CD4-positive, alpha-beta T cell (primary cell): ENCODE data around the gene DNAH6. TPM values are rescaled to one million over a fixed set of nuclear protein-coding genes. Genes with fewer than 3 reads are reported as not detected.

ENCODE experiments used
- ATAC-seq: fragments of 200-7000 bp; cut with Tn5 transposase; one replicate; pipeline ENCODE4 v1.10.0; 2022; ENCODE audit warnings: mild to moderate bottlenecking; ENCODE audit not compliant: poor library complexity
- CTCF ChIA-PET: fragments of 350-600 bp; sonication (Branson Sonifier 250); formaldehyde crosslinking; loops from one replicate; lab custom pipeline; 2021; ENCODE audit warnings: antibody characterized with exemption, inconsistent platforms; lab: Charles Lee
- POLR2A ChIA-PET: fragments of 350-600 bp; sonication (Branson Sonifier 250); formaldehyde crosslinking; loops from one replicate; lab custom pipeline; 2021; ENCODE audit warnings: antibody characterized with exemption, inconsistent platforms; lab: Charles Lee
- DNase-seq, 14 experiments: peaks; one replicate each; pipeline ENCODE4 v3.0.0-alpha.2; 2013 to 2020; ENCODE audit warnings: mixed read lengths in 2 of 14
- H3K27ac ChIP-seq, 2 donors: one replicate each; pipeline versions ENCODE4 v1.5.1 to v1.7.0; 2013; ENCODE audit warnings: low read length in 2 of 2, low read depth in 1 of 2, mild to moderate bottlenecking in 1 of 2
- H3K27me3 ChIP-seq, 2 experiments: 1 replicate in 1 of 2; 2 replicates in 1 of 2; pipeline versions ENCODE4 v1.6.1 to v1.7.0; 2013; ENCODE audit warnings: low read length in 2 of 2, control low read depth in 1 of 2, mild to moderate bottlenecking in 1 of 2, moderate library complexity in 1 of 2; ENCODE audit not compliant: insufficient read depth in 2 of 2, control insufficient read depth in 1 of 2
- H3K36me3 ChIP-seq: one replicate; pipeline ENCODE4 v1.6.1; 2013; ENCODE audit warnings: low read length, control low read depth; ENCODE audit not compliant: insufficient read depth
- H3K4me1 ChIP-seq: one replicate; pipeline ENCODE4 v1.6.1; 2013; ENCODE audit warnings: low read length, control low read depth; ENCODE audit not compliant: insufficient read depth
- H3K4me3 ChIP-seq: one replicate; pipeline ENCODE4 v1.5.1; 2013; ENCODE audit warnings: mild to moderate bottlenecking, low read length, moderate library complexity
- H3K9me3 ChIP-seq, 2 experiments: 1 replicate in 1 of 2; 2 replicates in 1 of 2; pipeline versions ENCODE4 v1.6.1 to v1.7.0; 2013; ENCODE audit warnings: low read length in 2 of 2, mild to moderate bottlenecking in 2 of 2, control low read depth in 1 of 2, moderate library complexity in 1 of 2; ENCODE audit not compliant: control insufficient read depth in 1 of 2, insufficient read depth in 1 of 2
- H3K27ac Mint-ChIP-seq: one replicate; pipeline ENCODE4 v1.8.0; 2020; ENCODE audit warnings: mixed read lengths
- H3K27me3 Mint-ChIP-seq: one replicate; pipeline ENCODE4 v1.8.0; 2021; ENCODE audit warnings: mixed read lengths
- H3K36me3 Mint-ChIP-seq: one replicate; pipeline ENCODE4 v1.8.0; 2021; ENCODE audit warnings: low read depth, mixed read lengths
- H3K4me1 Mint-ChIP-seq: one replicate; pipeline ENCODE4 v1.8.0; 2021; ENCODE audit warnings: low read depth, mixed read lengths
- H3K4me3 Mint-ChIP-seq: one replicate; pipeline ENCODE4 v1.8.0; 2020; ENCODE audit warnings: mild to moderate bottlenecking, mixed read lengths
- H3K9me3 Mint-ChIP-seq: one replicate; pipeline ENCODE4 v1.8.0; 2020; ENCODE audit warnings: mixed read lengths
- intact Hi-C, 2 experiments: fragments of 100-400 bp; cut with DNase I in 1 of 2; cut with micrococcal nuclease in 1 of 2; formaldehyde crosslinking; loops; one replicate each; pipeline versions ENCODE4 v1.15.1 to v1.9.0; 2023 to 2025; cut with DNase I, micrococcal nuclease
- total RNA-seq, 174 experiments: library from RNA in 2 of 174; stranded (reverse) in 2 of 174; gene quantifications; one replicate each; pipeline ENCODE4 v1.2.3 and lab custom pipeline; 2021 to 2026
- TF ChIP-seq, protein P1 (sequence below): fragments of 200-600 bp; IDR thresholded peaks from one replicate; pipeline ENCODE4 v1.8.0; 2022; ENCODE audit warnings: antibody characterized with exemption, mild to moderate bottlenecking

The DNAH6 gene
- total RNA-seq, 2 experiments from 2014 or later = 0.59 to 1.2 TPM

DNA sequence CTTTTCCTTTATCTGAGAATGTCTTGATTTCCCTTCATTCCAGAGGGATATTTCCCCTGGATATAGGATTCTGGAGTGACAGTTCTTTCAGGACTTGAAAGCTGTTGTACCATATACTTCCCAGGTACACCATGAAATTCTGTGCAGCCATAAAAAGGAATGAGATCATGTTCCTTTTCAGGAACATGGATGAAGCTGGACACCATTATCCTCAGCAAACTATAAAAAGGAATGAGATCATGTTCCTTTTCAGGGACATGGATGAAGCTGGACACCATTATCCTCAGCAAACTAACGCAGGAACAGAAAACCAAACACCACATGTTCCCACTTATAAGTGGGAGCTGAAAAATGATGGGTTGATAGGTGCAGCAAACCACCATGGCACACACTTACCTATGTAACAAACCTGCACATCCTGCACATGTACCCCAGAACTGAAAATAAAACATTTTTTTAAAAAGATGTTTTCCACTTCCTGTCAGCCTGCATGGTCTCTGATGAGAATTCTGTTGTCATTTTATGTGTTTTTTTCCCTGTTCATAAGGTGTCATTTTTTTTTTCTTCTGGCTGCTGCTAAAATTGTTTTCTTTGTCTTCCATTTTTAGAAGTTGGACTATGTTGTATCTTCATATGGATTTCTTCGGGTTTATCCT lies 133.3 kb downstream of the DNAH6 start:
- CTCF ChIA-PET = interaction anchor here (0.7 kb wide), 1 partner anchor 37 kb away, joined by 3 read pairs; no protein-coding TSS in a partner anchor

DNA sequence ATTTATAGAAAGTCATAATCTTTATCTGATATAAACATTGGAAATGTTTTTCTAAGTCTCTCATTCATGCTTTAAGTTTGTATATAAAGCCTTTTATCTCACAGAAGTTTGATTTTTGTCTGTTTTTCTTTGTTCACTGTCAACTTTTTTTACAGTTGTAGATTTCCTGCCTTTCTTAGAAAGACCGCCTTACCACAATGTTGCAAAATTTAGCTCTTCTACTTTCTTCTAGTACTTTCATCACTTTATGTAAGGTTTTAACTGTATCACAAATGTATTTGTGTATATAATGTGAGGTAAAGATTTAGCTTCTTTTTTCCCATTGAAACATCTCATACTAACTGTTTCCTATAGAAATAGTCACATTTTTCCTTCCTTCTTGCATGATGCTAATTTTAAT lies 136.1 kb downstream of the DNAH6 start:
- H3K9me3 ChIP-seq = no peaks in the 10 kb centered on the region
- POLR2A ChIA-PET = interaction anchor here (0.7 to 1.5 kb wide), 6 partner anchors 25 to 254 kb away, joined by 3 to 7 read pairs (median 6); no protein-coding TSS in a partner anchor
- peak; percentile 54 for ATAC-seq
- H3K27me3 ChIP-seq = no peaks in the 10 kb centered on the region
- Mint-ChIP-seq H3K27ac (peak overlapping the region; percentile 81), H3K9me3 (peaks cover 11% of the 10 kb centered on the region), H3K4me3 (peak overlapping the region; percentile 43), H3K4me1 (peaks cover 94% of the 10 kb centered on the region), H3K36me3 (peaks cover 9% of the 10 kb centered on the region), H3K27me3 (no peaks in the 10 kb centered on the region)
- intact Hi-C loops = loop anchor here in 1 of 2 experiments (5.0 kb wide), 1 partner anchor 205 kb away; no protein-coding TSS in a partner anchor
- TF ChIP-seq, protein P1, sequence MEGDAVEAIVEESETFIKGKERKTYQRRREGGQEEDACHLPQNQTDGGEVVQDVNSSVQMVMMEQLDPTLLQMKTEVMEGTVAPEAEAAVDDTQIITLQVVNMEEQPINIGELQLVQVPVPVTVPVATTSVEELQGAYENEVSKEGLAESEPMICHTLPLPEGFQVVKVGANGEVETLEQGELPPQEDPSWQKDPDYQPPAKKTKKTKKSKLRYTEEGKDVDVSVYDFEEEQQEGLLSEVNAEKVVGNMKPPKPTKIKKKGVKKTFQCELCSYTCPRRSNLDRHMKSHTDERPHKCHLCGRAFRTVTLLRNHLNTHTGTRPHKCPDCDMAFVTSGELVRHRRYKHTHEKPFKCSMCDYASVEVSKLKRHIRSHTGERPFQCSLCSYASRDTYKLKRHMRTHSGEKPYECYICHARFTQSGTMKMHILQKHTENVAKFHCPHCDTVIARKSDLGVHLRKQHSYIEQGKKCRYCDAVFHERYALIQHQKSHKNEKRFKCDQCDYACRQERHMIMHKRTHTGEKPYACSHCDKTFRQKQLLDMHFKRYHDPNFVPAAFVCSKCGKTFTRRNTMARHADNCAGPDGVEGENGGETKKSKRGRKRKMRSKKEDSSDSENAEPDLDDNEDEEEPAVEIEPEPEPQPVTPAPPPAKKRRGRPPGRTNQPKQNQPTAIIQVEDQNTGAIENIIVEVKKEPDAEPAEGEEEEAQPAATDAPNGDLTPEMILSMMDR = no peak
- H3K27ac ChIP-seq = no peak overlapping the region
- DNase-seq = peak in 3 of 14 experiments; percentile 22 to 67 (median 23)
- H3K36me3 ChIP-seq = no peaks in the 10 kb centered on the region
- CTCF ChIA-PET = interaction anchor here (0.9 to 1.2 kb wide), 2 partner anchors 22 to 97 kb away, joined by 3 to 5 read pairs; no protein-coding TSS in a partner anchor
- no peak overlapping the region for H3K4me3 ChIP-seq
- H3K4me1 ChIP-seq = peaks cover 22% of the 10 kb centered on the region

More for the DNA sequence above, 133.3 kb downstream of the DNAH6 start:
- Mint-ChIP-seq H3K27me3 (no peaks in the 10 kb centered on the region), H3K36me3 (peaks cover 2% of the 10 kb centered on the region), H3K4me3 (peak overlapping the region; percentile 40), H3K4me1 (peaks cover 84% of the 10 kb centered on the region), H3K27ac (peak overlapping the region; percentile 81), H3K9me3 (peaks cover 8% of the 10 kb centered on the region)
- Histone ChIP-seq H3K36me3 (no peaks in the 10 kb centered on the region), H3K27me3 (no peaks in the 10 kb centered on the region), H3K4me1 (peaks cover 23% of the 10 kb centered on the region), H3K4me3 (no peak overlapping the region), H3K9me3 (no peaks in the 10 kb centered on the region), H3K27ac (no peak overlapping the region)
- peak in 2 of 14 experiments; percentile 13 to 78 for DNase-seq
- POLR2A ChIA-PET = interaction anchor here (0.6 to 1.6 kb wide), 5 partner anchors 11 to 257 kb away, joined by 3 to 9 read pairs (median 3); partner anchors contain the start of gene TMSB10
- peak; percentile 41 for ATAC-seq
- intact Hi-C loops = loop anchor here in 1 of 2 experiments (5.0 kb wide), 1 partner anchor 208 kb away; no protein-coding TSS in a partner anchor
- TF ChIP-seq, protein P1 = no peak

DNA sequence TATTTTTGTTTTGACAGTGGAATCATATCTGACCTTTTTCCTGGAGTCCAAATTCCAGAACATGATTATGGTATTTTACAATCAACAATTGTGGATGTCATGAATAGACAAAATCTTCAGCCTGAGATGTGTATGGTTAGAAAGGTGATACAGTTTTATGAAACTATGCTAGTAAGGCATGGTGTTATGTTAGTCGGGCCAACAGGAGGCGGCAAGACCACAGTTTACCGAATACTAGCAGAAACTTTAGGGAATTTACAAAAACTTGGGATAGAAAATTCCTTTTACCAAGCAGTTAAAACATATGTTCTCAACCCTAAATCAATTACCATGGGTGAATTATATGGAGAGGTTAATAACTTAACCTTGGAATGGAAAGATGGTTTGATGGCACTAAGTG lies 137.0 kb downstream of the DNAH6 start:
- no peaks in the 10 kb centered on the region for H3K9me3 ChIP-seq
- intact Hi-C loops = loop anchor here in 1 of 2 experiments (5.0 kb wide), 1 partner anchor 204 kb away; no protein-coding TSS in a partner anchor
- ChIA-PET CTCF (interaction anchor here (1.2 kb wide), 1 partner anchor 23 kb away, joined by 5 read pairs; no protein-coding TSS in a partner anchor), POLR2A (interaction anchor here (1.0 to 1.5 kb wide), 4 partner anchors 25 to 204 kb away, joined by 3 to 7 read pairs (median 7); no protein-coding TSS in a partner anchor)
- no peak overlapping the region for H3K4me3 Mint-ChIP-seq
- no peaks in the 10 kb centered on the region for H3K27me3 Mint-ChIP-seq
- no peaks in the 10 kb centered on the region for H3K36me3 ChIP-seq
- peaks cover 22% of the 10 kb centered on the region for H3K4me1 ChIP-seq
- ATAC-seq (no peak), DNase-seq (no peak)
- peak overlapping the region; percentile 43 for H3K27ac Mint-ChIP-seq
- peaks cover 9% of the 10 kb centered on the region for H3K36me3 Mint-ChIP-seq
- H3K27ac ChIP-seq = no peak overlapping the region
- no peaks in the 10 kb centered on the region for H3K27me3 ChIP-seq
- peaks cover 11% of the 10 kb centered on the region for H3K9me3 Mint-ChIP-seq
- no peak overlapping the region for H3K4me3 ChIP-seq
- peaks cover 85% of the 10 kb centered on the region for H3K4me1 Mint-ChIP-seq
- TF ChIP-seq, protein P1 = no peak
